HG03066 (cell line): Measurements from ENCODE around the gene MICALL1.
"Not testable (repeated sequence)": the region's sequence is repeated elsewhere in the genome, so short reads cannot be mapped to it uniquely, and the experiment has no call there.

Experiments
- ATAC-seq: cut with Tn5 transposase; IDR thresholded peaks from one replicate; pipeline ENCODE4 v1.9.1; 2021; ENCODE audit warnings: low read depth; ENCODE audit not compliant: unreplicated experiment

MICALL1 gene

DNA sequence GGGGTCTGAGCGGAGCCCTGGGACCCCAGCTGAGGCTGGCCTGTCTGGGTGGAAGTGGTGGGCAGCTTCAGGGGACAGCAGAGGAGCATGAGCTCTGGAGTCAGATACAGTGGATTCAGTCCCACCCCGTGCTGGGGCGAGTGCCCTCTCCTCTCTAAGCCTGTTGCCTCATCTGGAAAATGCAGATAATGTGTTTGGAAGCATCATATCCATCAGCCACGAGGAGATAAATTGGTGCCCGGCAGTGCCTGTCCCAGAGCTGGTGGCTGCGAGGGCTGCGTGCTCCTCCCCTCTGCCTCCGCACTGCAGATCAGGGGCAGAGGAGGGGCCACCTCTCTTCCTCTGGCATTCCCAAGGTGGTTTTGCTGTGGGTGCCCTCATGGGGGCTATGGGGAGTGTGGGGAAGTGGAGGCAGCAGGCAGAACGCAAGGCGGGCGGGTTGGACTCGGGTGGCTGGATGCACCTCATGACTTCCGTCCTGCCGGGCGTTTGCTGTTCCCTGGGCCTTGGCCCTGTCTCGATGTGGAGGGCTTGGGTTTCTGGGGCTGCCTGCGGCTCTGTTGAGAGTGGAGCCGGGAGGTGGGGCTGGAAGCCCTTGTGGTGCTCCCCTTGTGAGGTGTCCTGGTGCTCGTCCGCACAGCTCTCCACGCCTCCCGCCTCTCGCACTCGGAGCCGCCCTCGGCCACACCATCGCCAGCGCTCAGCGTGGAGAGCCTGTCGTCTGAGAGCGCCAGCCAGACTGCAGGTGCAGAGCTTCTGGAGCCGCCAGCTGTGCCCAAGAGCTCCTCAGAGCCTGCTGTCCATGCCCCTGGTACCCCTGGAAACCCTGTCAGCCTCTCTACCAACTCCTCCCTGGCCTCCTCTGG, 20.9 kb downstream of the MICALL1 start:
- no peak for ATAC-seq

- ATAC-seq = no peak
Observed at GRCh38 chr22:37927637-37927936, 21.5 kb downstream of the MICALL1 start.

GRCh38 chr22:37929390-37929789, 23.3 kb downstream of the MICALL1 start:
- ATAC-seq = no peak

DNA sequence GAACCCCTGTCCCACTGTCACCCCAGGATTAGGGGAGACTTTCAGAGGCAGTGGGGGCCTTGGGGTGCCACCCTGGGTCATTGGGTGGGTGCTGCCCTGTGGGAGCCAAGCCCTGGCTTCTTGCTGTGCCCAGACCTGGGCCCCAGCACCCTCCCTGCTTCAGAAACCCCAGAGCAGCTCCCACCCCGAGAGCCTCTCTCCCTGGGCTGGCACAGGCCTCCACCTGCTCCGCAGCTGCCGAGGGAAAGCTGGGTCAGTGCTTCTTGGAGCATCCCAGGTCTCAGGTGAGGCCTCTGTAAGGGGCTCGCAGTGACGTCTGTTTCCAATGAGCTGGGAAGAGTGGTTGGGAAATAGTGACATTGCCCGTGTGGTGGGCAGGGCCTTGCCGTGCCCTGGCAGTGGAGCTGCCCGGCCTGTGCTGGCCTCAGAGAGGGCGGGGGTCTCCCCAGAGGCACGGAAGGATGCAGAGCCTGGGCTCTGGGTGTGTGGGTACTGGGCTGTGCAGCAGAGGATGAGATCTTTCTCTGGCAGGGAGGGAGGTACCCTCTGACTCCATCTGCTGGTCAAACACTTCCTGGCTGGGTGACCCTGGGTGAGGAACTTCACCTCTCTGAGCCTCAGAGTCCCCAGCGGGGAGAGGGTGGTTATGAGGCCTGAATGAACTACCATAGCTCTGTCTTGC, 24.3 kb downstream of the MICALL1 start:
- ATAC-seq = no peak

GRCh38 chr22:37930952-37931440, 24.9 kb downstream of the MICALL1 start:
- ATAC-seq = no peak

GRCh38 chr22:37931893-37932389, 25.8 kb downstream of the MICALL1 start:
- no peak for ATAC-seq

DNA sequence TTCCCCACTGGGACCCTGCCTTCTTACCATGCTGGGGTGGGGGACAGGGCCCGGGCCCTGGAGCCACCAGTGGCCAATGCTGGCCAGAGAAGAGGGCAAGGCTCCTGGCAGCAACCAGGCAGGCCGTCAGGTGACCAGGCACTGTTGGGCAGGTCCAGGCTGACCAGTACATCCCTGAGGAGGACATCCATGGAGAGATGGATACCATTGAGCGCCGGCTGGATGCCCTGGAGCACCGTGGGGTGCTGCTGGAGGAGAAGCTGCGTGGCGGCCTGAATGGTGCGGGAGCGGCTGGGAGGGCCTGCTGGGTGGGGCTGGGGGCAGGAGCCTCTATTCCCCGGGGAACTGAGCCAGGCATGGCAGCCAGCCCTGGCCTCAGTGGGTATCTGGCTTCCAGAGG, 26.3 kb downstream of the MICALL1 start:
- ATAC-seq = no peak

DNA sequence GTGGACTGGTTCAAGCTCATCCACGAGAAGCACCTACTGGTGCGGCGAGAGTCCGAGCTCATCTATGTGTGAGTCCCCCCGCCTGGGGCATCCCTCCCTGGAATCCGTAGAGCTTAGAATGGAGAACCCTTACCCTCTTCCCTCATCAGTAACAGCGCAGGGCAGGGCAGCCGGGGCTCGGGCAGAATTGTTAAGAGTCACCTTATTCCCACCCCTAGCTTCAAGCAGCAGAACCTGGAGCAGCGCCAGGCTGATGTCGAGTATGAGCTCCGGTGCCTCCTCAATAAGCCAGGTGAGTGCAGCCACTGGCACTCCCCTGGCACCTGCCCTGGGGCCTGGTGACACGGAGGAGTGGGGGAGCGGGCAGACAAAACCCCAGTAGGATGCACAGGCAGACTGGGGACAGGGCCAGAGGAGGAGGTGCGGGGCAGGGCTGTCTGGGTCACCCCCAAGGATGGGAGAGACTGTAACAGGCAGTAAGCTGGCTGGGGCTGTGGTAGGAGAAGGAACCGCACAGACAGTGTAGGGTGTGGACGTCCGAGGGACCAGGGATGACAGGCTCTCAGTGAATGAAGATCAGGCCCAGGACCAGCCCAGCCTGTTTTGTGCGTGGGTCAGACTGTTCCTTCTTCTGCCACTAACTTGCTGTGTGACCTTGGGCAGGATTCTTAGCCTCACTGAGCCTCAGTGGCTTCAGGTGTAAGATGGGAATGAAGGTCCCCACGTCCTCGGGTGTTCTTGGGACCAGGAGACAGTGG, 26.9 kb downstream of the MICALL1 start:
- no peak for ATAC-seq

DNA sequence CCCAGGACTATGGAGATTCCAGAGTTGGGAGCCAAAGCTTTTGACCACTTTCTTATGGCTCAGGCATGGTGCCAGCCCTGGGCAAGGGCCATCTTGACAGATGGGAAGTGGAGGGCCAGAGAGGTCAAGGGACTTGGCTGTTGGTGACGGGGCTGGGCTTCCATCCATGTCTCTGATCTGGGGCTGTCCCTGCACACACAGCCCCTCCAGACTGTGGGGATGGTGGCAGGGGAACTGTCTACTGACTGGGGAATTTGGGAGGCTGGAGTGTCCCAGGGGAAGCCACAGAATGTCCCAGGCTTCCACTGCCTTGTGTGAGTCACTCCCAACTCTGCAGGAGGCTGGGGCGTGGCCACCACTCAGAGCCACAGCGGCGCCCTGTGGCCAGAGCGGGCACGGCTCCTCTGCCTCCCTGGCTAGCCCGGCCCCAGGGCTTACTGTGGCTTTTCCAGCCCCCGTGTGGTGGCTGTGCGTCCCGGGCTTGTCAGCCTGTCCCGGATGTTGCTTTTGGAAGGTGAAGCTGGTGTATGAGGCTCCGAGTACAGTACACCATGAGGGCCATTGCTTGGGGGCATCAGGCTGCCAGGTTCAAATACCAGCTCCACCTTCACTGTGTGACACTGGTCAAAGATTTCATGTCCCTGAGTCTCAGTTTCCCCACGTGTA, 27.7 kb downstream of the MICALL1 start:
- ATAC-seq = peak; percentile 77

DNA sequence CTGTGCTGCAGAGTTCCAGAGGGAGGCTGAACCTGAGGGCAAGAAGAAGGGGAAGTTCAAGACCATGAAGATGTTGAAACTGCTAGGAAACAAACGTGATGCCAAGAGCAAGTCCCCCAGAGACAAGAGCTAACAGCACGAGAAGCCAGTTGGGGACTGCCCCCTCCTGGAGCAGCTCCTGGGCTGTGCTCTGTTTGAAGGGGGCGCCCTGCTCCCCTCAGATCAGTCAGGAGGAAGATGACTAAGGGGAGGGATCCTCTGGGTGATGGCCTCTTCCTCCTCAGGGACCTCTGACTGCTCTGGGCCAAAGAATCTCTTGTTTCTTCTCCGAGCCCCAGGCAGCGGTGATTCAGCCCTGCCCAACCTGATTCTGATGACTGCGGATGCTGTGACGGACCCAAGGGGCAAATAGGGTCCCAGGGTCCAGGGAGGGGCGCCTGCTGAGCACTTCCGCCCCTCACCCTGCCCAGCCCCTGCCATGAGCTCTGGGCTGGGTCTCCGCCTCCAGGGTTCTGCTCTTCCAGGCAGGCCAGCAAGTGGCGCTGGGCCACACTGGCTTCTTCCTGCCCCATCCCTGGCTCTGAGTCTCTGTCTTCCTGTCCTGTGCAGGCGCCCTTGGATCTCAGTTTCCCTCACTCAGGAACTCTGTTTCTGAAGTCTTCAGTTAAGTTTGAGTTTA, 34.7 kb downstream of the MICALL1 start:
- no peak for ATAC-seq

- no peak for ATAC-seq
Observed at GRCh38 chr22:37942133-37942532, 36.0 kb downstream of the MICALL1 start.

DNA sequence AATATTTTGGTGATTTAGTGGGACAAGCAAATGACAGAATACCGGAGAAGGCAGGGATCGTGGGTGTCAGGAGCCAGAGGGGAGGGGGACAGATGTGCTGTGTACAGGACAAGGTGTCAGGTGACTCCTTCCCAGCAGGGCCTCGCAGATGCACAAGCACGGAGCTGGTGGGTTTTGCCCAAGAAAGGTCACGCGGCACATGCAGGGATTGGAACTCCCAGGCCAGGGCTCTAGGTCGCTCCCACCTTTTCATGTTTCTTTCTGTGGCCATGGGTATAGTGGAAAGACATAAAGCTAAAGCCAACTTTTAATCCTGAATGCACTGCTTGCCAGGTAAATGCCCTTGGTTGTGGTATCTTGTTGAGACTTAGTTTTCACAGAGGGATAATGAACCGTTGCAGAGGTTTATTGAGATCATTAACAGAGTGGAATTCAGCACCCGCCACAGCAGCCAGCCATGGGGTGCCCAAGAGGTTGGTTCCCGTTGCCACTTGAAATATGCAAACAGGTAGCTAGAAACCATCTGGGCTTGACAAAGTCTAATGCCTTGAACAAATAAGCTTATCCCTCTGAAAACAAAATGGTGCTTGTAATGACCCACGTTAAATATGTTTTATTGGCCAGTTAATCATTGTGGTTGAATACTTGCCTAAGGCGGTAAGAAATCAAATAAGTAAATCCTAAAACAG, 37.2 kb downstream of the MICALL1 start:
- no peak for ATAC-seq

- ATAC-seq = no peak
Observed at GRCh38 chr22:37943825-37944198, 37.7 kb downstream of the MICALL1 start.

GRCh38 chr22:37944423-37944822, 38.3 kb downstream of the MICALL1 start:
- not testable (repeated sequence) for ATAC-seq

DNA sequence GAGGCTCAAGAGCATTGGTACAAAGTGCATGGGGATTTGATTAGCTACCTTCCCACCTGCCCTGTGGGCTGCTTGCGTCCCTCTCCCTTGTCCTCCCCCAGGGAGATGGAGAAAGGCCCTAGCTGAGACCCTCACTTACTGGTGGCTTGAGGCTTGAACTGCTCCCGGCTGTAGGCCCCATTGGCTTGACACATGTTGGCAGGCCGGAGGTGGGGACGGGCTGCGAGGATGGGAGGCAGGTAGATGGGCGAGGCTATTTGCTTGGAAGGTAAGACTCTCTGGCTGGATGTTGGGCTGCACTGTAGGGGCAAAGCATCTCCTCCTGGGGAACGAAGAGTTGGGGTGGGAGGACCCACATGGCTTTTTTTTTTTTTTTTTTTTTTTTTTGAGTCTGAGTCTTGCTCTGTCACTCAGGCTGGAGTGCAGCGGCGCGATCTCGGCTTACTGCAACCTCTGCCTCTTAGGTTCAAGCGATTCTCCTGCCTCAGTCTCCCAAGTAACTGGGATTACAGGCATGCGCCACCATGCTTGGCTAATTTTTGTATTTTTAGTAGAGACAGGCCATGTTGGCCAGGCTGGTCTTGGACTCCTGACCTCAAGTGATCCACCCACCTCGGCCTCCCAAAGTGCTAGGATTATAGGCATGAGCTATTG, 41.2 kb downstream of the MICALL1 start:
- not testable (repeated sequence) for ATAC-seq

- ATAC-seq = no peak
Observed at GRCh38 chr22:37951305-37951704, 45.2 kb downstream of the MICALL1 start.

- not testable (repeated sequence) for ATAC-seq
Observed at GRCh38 chr22:37952629-37953028, 46.5 kb downstream of the MICALL1 start.

GRCh38 chr22:37953062-37953436, 47.0 kb downstream of the MICALL1 start:
- peak; percentile 28 for ATAC-seq
